ENCODE results near the gene ALDH3B1. TPM values are rescaled to one million over a fixed set of nuclear protein-coding genes. Genes with fewer than 3 reads are reported as not detected.

ALDH3B1 gene
- total RNA-seq, 1 experiment from 2014 or later = not detected

DNA sequence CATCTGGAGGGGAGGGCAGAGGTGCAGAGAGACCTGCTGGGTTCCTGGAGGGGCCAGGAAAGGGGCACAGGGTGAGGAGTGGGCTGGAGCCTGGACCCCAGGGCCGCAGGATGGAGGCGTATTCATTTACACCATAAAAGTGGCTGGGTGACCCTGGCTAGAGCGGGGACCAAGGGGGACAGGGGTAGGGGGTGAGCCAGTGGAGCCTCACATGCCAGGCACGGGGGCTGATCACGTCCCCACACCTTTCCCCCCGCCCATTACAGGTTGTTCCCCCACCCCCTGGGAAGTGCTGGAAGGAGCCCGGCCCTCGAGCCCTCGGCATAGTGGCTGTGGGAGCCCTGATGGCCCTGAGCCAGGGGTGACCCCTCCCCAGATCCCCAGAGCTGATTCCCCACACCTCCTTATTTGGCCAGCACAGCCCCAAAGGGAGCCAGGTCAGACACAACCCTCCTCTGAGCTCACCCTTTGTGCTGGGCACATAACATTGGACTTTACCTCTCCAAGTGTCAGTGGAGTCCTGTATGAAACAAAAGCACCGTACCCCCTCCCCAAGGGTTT lies 29.5 kb downstream of the ALDH3B1 start:
- H3K23ac ChIP-seq (ENCODE audit: insufficient read length, low read depth, low read length) = no peak overlapping the region
- no peak overlapping the region for H3K9ac ChIP-seq (ENCODE audit: extremely low read depth, insufficient read length, low read length)
- H3K4ac ChIP-seq (ENCODE audit: low read depth, low read length) = no peak overlapping the region
- peak overlapping the region; percentile 12 for H3K4me2 ChIP-seq (ENCODE audit: insufficient read depth, insufficient read length, low read length)
- no peak overlapping the region for H3K56ac ChIP-seq (ENCODE audit: insufficient read length, low read depth, low read length)
- H3K14ac ChIP-seq (ENCODE audit: insufficient read depth, low read length) = no peak overlapping the region
- H4K20me1 ChIP-seq (ENCODE audit: control insufficient read depth, insufficient read depth, insufficient read length) = no peaks in the 10 kb centered on the region
- no peaks in the 10 kb centered on the region for H3K27me3 Mint-ChIP-seq (ENCODE audit: low read depth)
- no peak overlapping the region for H3T11ph ChIP-seq (ENCODE audit: low read length)
- no peak for DNase-seq
- H3K27me3 ChIP-seq (ENCODE audit: insufficient read depth, low read length) = no peaks in the 10 kb centered on the region
- H3K4me1 Mint-ChIP-seq = peaks cover 7 to 9% of the 10 kb centered on the region in 2 experiments
- no peak overlapping the region for H4K8ac ChIP-seq (replicated peaks; ENCODE audit: insufficient read length, low read depth, low read length)
- H3K4me1 ChIP-seq (ENCODE audit: insufficient read depth, low read length) = no peaks in the 10 kb centered on the region; the same call in 1 of the 2 replicates
- peaks cover 0 to 10% (median under 1%) of the 10 kb centered on the region in 3 experiments; a peak in 2 of 7 replicates for H3K36me3 Mint-ChIP-seq (ENCODE audit: insufficient read depth in 1 of 3, low read depth in 3 of 3)
- H3K79me2 ChIP-seq (ENCODE audit: insufficient read depth, low read length) = no peaks in the 10 kb centered on the region
- H3K23me2 ChIP-seq (ENCODE audit: insufficient read length, low read depth, low read length, poor library complexity, severe bottlenecking) = no peaks in the 10 kb centered on the region
- H2AK5ac ChIP-seq (ENCODE audit: insufficient read length, low read length) = no peak overlapping the region
- no peaks in the 10 kb centered on the region for H3K9me3 ChIP-seq (ENCODE audit: control insufficient read depth, low read depth, low read length)
- no peak overlapping the region for H3K27ac ChIP-seq (ENCODE audit: insufficient read length, low read depth, low read length)
- H2BK120ac ChIP-seq (ENCODE audit: low read depth, low read length, poor library complexity, severe bottlenecking) = no peak overlapping the region
- no peak for TF ChIP-seq CTCF (conservative IDR thresholded peaks at IDR 0.05)
- H3K79me1 ChIP-seq (ENCODE audit: insufficient read depth, low read depth, low read length, poor library complexity, severe bottlenecking) = no peaks in the 10 kb centered on the region
- H3K9me3 Mint-ChIP-seq = no peaks in the 10 kb centered on the region
- H2AFZ ChIP-seq (ENCODE audit: low read length) = no peak overlapping the region
- H2BK12ac ChIP-seq (ENCODE audit: insufficient read length, low read depth, low read length) = no peak overlapping the region
- H3K18ac ChIP-seq (ENCODE audit: insufficient read length, low read depth, low read length) = no peak overlapping the region
- H4K91ac ChIP-seq (ENCODE audit: insufficient read length, low read depth, low read length) = no peak overlapping the region
- H2BK15ac ChIP-seq (ENCODE audit: low read depth, low read length) = no peak overlapping the region
- no CpG with 5 or more reads among the region's 10 CpGs for WGBS (ENCODE audit: extremely low coverage, insufficient read length, low lambda C conversion rate)
- peak overlapping the region; percentile 49 to 66 for H3K4me3 Mint-ChIP-seq
- peak overlapping the region in 2 of 3 experiments; percentile 72 to 92; a peak in 2 of 7 replicates for H3K27ac Mint-ChIP-seq
- no peak overlapping the region for H2BK5ac ChIP-seq (ENCODE audit: insufficient read length, low read length)
- no peak overlapping the region for H2BK20ac ChIP-seq (ENCODE audit: low read depth, low read length, poor library complexity, severe bottlenecking)
- no peak overlapping the region for H4K5ac ChIP-seq (ENCODE audit: insufficient read length, low read depth, low read length)

Data from H9 (cell line).